Measurements from ENCODE around the gene SCRG1. TPM values are rescaled to one million over a fixed set of nuclear protein-coding genes. Genes with fewer than 3 reads are reported as not detected.

SCRG1 gene
- total and polyA plus RNA-seq, 12 donors: 0.14 to 1.9 (median 0.33) TPM; not detected in 2

GRCh38 chr4:173367946-173368345 lies 31.0 kb downstream of the SCRG1 start:
- intact Hi-C loops (cut with DNase I): no loop called here
- DNase-seq: no peak
- H3K4me3 ChIP-seq: no peak overlapping the region
- H3K4me1 ChIP-seq (replicated peaks in 1 of 2): peaks cover 0 to 11% of the 10 kb centered on the region in 2 donors
- H3K36me3 ChIP-seq (replicated peaks in 1 of 2): no peaks in the 10 kb centered on the region
- WGBS, 4 donors: 61 to 63% (median 61%) methylated on average over 4 of the region's 4 CpGs
- no peaks in the 10 kb centered on the region for H3K27me3 ChIP-seq
- TF ChIP-seq CTCF (IDR thresholded peaks at IDR 0.05): no peak
- peak overlapping the region in 2 of 5 donors; percentile 16 to 98 for H3K27ac ChIP-seq
- no peaks in the 10 kb centered on the region for H3K9me3 ChIP-seq (replicated peaks in 1 of 3)

DNA sequence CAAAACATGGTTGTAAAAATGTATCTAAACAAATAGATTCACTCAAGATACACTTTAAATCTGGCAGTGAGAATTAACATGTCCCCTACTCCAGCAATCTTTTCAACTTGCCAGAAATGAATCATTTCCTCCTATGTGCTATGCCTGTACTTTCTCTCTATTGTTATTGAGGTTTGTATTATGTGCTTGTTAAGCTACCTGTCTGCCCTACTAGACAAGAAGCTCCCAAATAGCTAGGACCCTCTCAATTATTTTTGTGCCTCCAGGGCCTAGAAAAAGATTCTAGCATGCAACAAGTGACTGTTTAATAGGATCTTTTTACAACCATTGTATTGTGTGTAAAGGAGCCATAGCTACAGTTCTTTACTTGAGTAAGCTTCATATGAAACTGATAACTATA lies 31.6 kb downstream of the SCRG1 start:
- intact Hi-C loops (cut with DNase I): no loop called here
- Histone ChIP-seq H3K4me3 (no peak overlapping the region), H3K36me3 (replicated peaks in 1 of 2) (no peaks in the 10 kb centered on the region), H3K27me3 (no peaks in the 10 kb centered on the region), H3K27ac (no peak overlapping the region), H3K9me3 (replicated peaks in 1 of 3) (no peaks in the 10 kb centered on the region), H3K4me1 (replicated peaks in 1 of 2) (peaks cover 0 to 5% of the 10 kb centered on the region in 2 donors)
- TF ChIP-seq POLR2A (IDR thresholded peaks at IDR 0.05) (no peak), CTCF (IDR thresholded peaks at IDR 0.05) (no peak)
- no peak for DNase-seq

- TF ChIP-seq POLR2A (IDR thresholded peaks at IDR 0.05) (no peak), CTCF (IDR thresholded peaks at IDR 0.05) (no peak)
- intact Hi-C loops (cut with DNase I): no loop called here
- Histone ChIP-seq H3K27ac (no peak overlapping the region), H3K4me1 (replicated peaks in 1 of 2) (peaks cover 0 to 5% of the 10 kb centered on the region in 2 donors), H3K9me3 (replicated peaks in 1 of 3) (no peaks in the 10 kb centered on the region), H3K27me3 (no peaks in the 10 kb centered on the region), H3K36me3 (replicated peaks in 1 of 2) (no peaks in the 10 kb centered on the region), H3K4me3 (no peak overlapping the region)
- DNase-seq: no peak
- WGBS, 4 donors: 38 to 52% (median 43%) methylated on average over 2 of the region's 2 CpGs
Observed at GRCh38 chr4:173365359-173365996, 33.4 kb downstream of the SCRG1 start.

DNA sequence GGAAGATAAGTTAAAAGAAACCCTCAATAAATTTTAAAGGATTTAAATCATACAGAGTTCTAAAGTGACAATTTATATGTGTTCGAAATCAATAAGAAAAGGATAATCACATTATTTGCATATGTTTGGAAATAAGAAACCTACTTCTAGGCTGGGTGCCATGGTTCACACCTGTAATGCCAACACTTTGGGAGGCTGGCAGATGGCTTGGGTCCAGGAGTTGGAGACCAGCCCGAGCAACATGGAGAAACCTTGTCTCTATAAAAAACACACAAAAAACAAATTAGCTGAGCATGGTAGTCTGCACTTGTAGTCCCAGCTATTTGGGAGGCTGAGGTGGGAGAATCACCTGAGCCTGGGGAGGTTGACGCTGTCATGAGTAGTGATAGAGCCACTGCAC lies 36.2 kb downstream of the SCRG1 start:
- no peak overlapping the region for H3K4me3 ChIP-seq
- H3K4me1 ChIP-seq (replicated peaks in 1 of 2): no peaks in the 10 kb centered on the region
- H3K27ac ChIP-seq: no peak overlapping the region
- no peaks in the 10 kb centered on the region for H3K9me3 ChIP-seq (replicated peaks in 1 of 3)
- DNase-seq: no peak
- no peaks in the 10 kb centered on the region for H3K27me3 ChIP-seq
- no peak for TF ChIP-seq POLR2A (IDR thresholded peaks at IDR 0.05)
- no peak for TF ChIP-seq CTCF (IDR thresholded peaks at IDR 0.05)
- intact Hi-C loops (cut with DNase I): no loop called here
- 85 to 87% (median 87%) methylated on average over 3 of the region's 3 CpGs for WGBS, 4 donors
- H3K36me3 ChIP-seq (replicated peaks in 1 of 2): no peaks in the 10 kb centered on the region

Measured in adrenal gland (tissue), 12 donors.